GM12864 (cell line): ENCODE results near the gene CSF3R.
"Not testable (repeated sequence)": the region's sequence is repeated elsewhere in the genome, so short reads cannot be mapped to it uniquely, and the experiment has no call there.

ENCODE experiments used
- DNase-seq: peaks from one replicate; pipeline ENCODE4 v3.0.0-alpha.2; 2011; ENCODE audit warnings: low read depth
- H3K4me3 ChIP-seq: 2 replicates; pipeline ENCODE4 v1.5.1; 2011; ENCODE audit warnings: mild to moderate bottlenecking, low read depth, low read length, control low read depth
- CTCF ChIP-seq: IDR thresholded peaks from 2 replicates; pipeline ENCODE4 v1.5.1; 2011; ENCODE audit warnings: low read depth, mild to moderate bottlenecking, moderate library complexity, low read length, control low read depth, inconsistent platforms; ENCODE audit errors: missing control alignments

Gene CSF3R

GRCh38 chr1:36480161-36480560 is 2.6 kb downstream of the CSF3R start:
- no peak overlapping the region for H3K4me3 ChIP-seq
- no peak for DNase-seq
- no peak for TF ChIP-seq CTCF

- TF ChIP-seq CTCF, result no peak
- no peak overlapping the region for H3K4me3 ChIP-seq
- no peak for DNase-seq
Measured at GRCh38 chr1:36479505-36480051, 3.1 kb downstream of the CSF3R start.

- not testable (repeated sequence) for DNase-seq, H3K4me3 ChIP-seq
Measured at GRCh38 chr1:36477615-36478014, 5.1 kb downstream of the CSF3R start.

GRCh38 chr1:36476945-36477344 is 5.8 kb downstream of the CSF3R start:
- no peak for DNase-seq
- H3K4me3 ChIP-seq, result no peak overlapping the region
- no peak for TF ChIP-seq CTCF

- no peak for TF ChIP-seq CTCF
- no peak for DNase-seq
- H3K4me3 ChIP-seq, result no peak overlapping the region
Measured at GRCh38 chr1:36475910-36476604, 6.7 kb downstream of the CSF3R start.

GRCh38 chr1:36475341-36475740 is 7.4 kb downstream of the CSF3R start:
- no peak for TF ChIP-seq CTCF
- DNase-seq, result no peak
- H3K4me3 ChIP-seq, result no peak overlapping the region

GRCh38 chr1:36472656-36473055 is 10.1 kb downstream of the CSF3R start:
- no peak for TF ChIP-seq CTCF
- no peak overlapping the region for H3K4me3 ChIP-seq
- no peak for DNase-seq
